ENCODE results near the gene OLA1. TPM values are rescaled to one million over a fixed set of nuclear protein-coding genes. Genes with fewer than 3 reads are reported as not detected.

The OLA1 gene
- total and polyA plus RNA-seq, 2 of the 4 experiments (the other 2 are of a cell fraction) = 54.7 to 71.2 TPM

DNA sequence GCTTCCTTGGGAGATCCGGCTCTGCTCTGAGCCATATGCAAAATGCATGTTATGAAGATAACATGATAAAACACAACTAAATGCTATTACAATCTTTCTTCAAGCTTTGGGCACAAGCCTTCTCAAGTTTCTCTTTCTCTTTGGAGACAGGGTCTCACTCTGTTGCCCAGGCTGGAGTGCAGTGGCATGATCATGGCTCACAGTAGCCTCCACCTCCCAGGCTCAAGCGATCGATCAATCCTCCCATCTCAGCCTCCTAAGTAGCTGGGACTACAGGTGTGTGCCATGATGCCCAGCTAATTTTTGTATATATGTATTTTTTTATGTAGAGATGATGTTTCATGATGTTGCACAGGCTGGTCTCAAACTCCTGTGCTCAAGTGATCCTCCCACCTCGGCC is 175.5 kb downstream of the OLA1 start:
- Histone ChIP-seq H3K36me3 (ENCODE audit: control insufficient read depth, insufficient read depth, low read length) (peaks cover 7% of the 10 kb centered on the region), H4K8ac (ENCODE audit: low read depth in 2 of 2, low read length in 2 of 2) (no peak overlapping the region), H3K14ac (replicated peaks; ENCODE audit: low read depth, low read length) (no peak overlapping the region), H2BK120ac (ENCODE audit: low read depth, low read length) (no peak overlapping the region), H3K9me1 (ENCODE audit: insufficient read depth, low read length) (peaks cover 3% of the 10 kb centered on the region), H2BK5ac (ENCODE audit: low read depth, low read length, poor library complexity, severe bottlenecking) (no peak overlapping the region), H3K9ac (ENCODE audit: low read depth, low read length) (no peak overlapping the region), H4K20me1 (ENCODE audit: insufficient read depth, low read length) (no peaks in the 10 kb centered on the region), H3K27ac (ENCODE audit: insufficient read depth, low read length) (no peak overlapping the region), H2AK5ac (ENCODE audit: low read depth, low read length) (no peak overlapping the region), H3K4me2 (ENCODE audit: low read depth, low read length) (no peak overlapping the region), H2AFZ (replicated peaks; ENCODE audit: low read length, poor library complexity) (no peak overlapping the region), H3K4me3 (ENCODE audit: insufficient read depth, low read depth, low read length) (no peak overlapping the region), H3K27me3 (ENCODE audit: control insufficient read depth, insufficient read depth, low read length) (no peaks in the 10 kb centered on the region), H3K9me3 (ENCODE audit: control insufficient read depth, insufficient read depth, low read length) (no peaks in the 10 kb centered on the region), H2AK9ac (replicated peaks; ENCODE audit: low read depth, low read length, poor library complexity) (no peak overlapping the region), H3K18ac (ENCODE audit: low read depth, low read length) (no peak overlapping the region), H3K23ac (ENCODE audit: low read depth, low read length) (no peak overlapping the region), H3K4ac (ENCODE audit: low read depth, low read length) (no peak overlapping the region), H2BK15ac (ENCODE audit: low read depth, low read length) (no peak overlapping the region), H2BK20ac (ENCODE audit: low read depth, low read length) (no peak overlapping the region), H3K4me1 (ENCODE audit: control insufficient read depth, insufficient read depth, low read length) (no peaks in the 10 kb centered on the region), H4K5ac (ENCODE audit: low read depth, low read length) (no peak overlapping the region), H3K79me1 (ENCODE audit: low read depth in 1 of 2, low read length in 2 of 2) (no peaks in the 10 kb centered on the region; a peak in 1 of 4 replicates), H3K56ac (ENCODE audit: extremely low read depth, insufficient read depth, low read length) (no peak overlapping the region), H4K91ac (ENCODE audit: insufficient read depth, low read depth, low read length) (no peak overlapping the region)
- no TSS peak for BruUV-seq (replicated peaks)
- no peak for DNase-seq
- intact Hi-C loops (cut with micrococcal nuclease) (no loop called here), in situ Hi-C loops (cut with MboI; ENCODE audit: low sequenced_read_pairs) (loop anchor here (25.0 kb wide), 1 partner anchor 661 kb away; no protein-coding TSS in a partner anchor), dilution Hi-C loops (cut with HindIII; ENCODE audit: low sequenced_read_pairs, unreplicated experiment) (no loop called here)
- ATAC-seq (ENCODE audit: low read depth) = no peak
- WGBS, 2 experiments (ENCODE audit: extremely low coverage in 2 of 2, insufficient read length in 1 of 2) = no CpG with 5 or more reads among the region's 4 CpGs
- TF ChIP-seq POLR2A (IDR thresholded peaks at IDR 0.05; ENCODE audit: low read depth, low read length) (no peak), BHLHE40 (IDR thresholded peaks at IDR 0.05; ENCODE audit: low read depth, low read length) (no peak), RFX5 (IDR thresholded peaks at IDR 0.05; ENCODE audit: low read depth, low read length) (no peak), CEBPB (IDR thresholded peaks at IDR 0.05; ENCODE audit: low read depth, low read length) (no peak), RAD21 (IDR thresholded peaks at IDR 0.05; ENCODE audit: low read length) (no peak), FOS (IDR thresholded peaks at IDR 0.05; ENCODE audit: low read depth, low read length) (no peak)
- TF ChIP-seq, protein P1, sequence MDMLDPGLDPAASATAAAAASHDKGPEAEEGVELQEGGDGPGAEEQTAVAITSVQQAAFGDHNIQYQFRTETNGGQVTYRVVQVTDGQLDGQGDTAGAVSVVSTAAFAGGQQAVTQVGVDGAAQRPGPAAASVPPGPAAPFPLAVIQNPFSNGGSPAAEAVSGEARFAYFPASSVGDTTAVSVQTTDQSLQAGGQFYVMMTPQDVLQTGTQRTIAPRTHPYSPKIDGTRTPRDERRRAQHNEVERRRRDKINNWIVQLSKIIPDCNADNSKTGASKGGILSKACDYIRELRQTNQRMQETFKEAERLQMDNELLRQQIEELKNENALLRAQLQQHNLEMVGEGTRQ (IDR thresholded peaks at IDR 0.05; ENCODE audit: low read depth, low read length) = no peak
- ChIA-PET CTCF (interaction anchor here (0.6 kb wide), 1 partner anchor 126 kb away, joined by 3 read pairs; no protein-coding TSS in a partner anchor), POLR2A (ENCODE audit: unreplicated experiment) (no interaction called here)

All from IMR-90 (cell line).